ENCODE measurements around the gene DAPP1.

DNA sequence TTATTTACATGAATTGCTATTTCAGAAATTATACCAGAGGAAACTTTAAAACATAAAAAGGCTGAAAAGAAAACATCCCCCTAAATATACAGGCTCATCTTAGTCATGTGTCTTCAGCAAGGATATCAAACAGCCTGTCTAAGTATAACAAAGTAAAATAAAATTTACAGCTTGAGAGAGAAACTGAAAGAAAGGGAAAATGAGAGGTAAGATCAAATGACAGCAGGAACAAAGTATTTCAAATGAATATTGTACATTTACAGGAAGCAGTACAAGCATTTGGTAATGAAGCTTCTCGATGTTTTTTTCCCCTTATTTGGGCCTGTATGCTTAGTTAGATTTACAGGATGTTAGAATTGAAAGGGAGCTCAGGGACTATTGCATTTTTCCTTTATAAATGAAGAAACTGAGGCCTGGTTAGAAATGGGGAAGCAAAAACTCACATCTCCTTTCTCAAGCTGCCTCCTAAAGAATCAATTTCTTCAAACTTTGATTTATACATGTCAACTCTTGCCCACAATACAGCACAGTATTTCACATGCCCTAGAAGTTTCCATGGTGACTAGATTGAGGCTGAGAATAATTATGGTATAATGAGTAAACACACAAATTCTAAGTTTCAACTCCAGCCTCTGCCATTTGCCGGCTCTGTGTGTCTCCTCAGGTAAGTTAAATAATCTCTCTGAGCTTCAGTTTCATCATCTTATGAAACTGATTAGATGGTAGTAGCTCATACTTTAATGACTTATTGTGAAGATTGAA, 29.3 kb downstream of the DAPP1 start:
- no peak for TF ChIP-seq EZH2phosphoT487 (IDR thresholded peaks at IDR 0.05; ENCODE audit: borderline replicate concordance)
- TF ChIP-seq, protein P1, sequence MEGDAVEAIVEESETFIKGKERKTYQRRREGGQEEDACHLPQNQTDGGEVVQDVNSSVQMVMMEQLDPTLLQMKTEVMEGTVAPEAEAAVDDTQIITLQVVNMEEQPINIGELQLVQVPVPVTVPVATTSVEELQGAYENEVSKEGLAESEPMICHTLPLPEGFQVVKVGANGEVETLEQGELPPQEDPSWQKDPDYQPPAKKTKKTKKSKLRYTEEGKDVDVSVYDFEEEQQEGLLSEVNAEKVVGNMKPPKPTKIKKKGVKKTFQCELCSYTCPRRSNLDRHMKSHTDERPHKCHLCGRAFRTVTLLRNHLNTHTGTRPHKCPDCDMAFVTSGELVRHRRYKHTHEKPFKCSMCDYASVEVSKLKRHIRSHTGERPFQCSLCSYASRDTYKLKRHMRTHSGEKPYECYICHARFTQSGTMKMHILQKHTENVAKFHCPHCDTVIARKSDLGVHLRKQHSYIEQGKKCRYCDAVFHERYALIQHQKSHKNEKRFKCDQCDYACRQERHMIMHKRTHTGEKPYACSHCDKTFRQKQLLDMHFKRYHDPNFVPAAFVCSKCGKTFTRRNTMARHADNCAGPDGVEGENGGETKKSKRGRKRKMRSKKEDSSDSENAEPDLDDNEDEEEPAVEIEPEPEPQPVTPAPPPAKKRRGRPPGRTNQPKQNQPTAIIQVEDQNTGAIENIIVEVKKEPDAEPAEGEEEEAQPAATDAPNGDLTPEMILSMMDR (conservative IDR thresholded peaks at IDR 0.05; ENCODE audit: low read length), result no peak

Measured in Loucy (cell line).